Stimulated activated CD4-positive, alpha-beta T cell treated with anti-CD3 and anti-CD28 coated beads, Interleukin-15, amount 100 ng/mL, for 1 hour (primary cell): ENCODE measurements around the gene GBP7.
"Not testable (repeated sequence)": the region's sequence is repeated elsewhere in the genome, so short reads cannot be mapped to it uniquely, and the experiment has no call there.

ENCODE experiments used
- DNase-seq, 2 donors: peaks; one replicate each; pipeline ENCODE4 v3.0.0-alpha.2; 2020; ENCODE audit warnings: low read depth in 1 of 2, low spot score in 1 of 2

The GBP7 gene, protein sequence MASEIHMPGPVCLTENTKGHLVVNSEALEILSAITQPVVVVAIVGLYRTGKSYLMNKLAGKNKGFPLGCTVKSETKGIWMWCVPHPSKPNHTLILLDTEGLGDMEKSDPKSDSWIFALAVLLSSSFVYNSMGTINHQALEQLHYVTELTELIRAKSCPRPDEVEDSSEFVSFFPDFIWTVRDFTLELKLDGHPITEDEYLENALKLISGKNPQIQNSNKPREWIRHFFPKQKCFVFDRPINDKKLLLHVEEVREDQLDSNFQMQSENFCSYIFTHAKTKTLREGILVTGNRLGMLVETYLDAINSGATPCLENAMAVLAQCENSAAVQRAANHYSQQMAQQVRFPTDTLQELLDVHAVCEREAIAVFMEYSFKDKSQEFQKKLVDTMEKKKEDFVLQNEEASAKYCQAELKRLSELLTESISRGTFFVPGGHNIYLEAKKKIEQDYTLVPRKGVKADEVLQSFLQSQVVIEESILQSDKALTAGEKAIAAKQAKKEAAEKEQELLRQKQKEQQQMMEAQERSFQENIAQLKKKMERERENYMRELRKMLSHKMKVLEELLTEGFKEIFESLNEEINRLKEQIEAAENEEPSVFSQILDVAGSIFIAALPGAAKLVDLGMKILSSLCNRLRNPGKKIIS

DNA sequence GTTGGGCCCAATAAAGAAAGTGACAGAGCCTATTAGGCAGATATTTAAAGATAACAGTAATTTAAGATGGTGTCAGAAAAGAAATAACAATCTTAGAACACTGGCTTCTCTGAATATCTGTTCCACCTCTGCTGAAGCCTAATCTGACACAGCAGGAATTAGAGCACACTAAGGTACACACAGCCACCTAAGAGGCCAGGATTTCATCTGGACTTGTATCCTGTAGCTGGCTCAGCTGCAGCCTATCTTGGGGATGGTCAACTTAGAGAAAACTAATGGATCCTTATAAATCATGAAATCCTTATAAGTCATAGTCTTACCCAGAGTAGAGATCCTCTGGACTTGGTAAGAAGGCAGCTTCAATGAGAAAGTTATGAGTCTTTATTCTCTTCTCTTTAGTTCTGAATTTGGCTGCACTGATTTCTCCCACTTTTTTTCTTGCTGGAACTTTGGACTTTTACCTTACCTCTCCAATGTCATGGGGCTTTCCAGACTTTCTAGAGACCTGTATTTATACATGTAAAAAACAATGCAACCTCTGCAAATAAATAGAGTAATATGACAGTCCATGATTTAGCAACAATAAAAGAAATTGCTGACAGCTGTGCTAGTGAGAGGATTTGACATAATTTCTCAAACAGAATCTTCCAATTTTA, at the start of gene GBP7:
Gene GBP7 (minus strand): TSS at position 403 of the 656 bp plus-strand sequence. CDS start 4,068 bp downstream, outside the sequence.
- no peak for DNase-seq

- no peak for DNase-seq
These were observed 45.5 kb upstream of the GBP7 start for GRCh38 chr1:89221341-89221740.

DNA sequence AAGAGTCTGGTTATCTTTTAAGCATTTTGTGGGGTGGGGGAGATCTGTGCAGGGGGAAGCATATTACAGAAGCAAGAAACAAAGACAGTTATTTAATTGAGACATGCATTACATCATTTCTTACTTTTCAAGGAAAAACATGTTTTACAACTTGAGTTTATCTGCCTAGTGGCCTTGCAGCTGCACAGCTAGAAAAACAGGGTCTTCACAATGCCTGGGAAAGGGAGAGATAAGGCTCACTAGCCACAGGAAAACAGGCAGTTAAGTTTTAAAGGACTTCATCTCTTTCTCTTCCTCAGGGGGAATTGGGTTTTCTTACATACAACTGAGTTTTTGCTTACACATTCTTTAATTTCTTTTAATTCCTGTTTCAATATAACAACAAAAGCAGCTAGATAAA, 44.0 kb upstream of the GBP7 start:
- DNase-seq: not testable (repeated sequence)

GRCh38 chr1:89218941-89219340, 43.1 kb upstream of the GBP7 start:
- not testable (repeated sequence) for DNase-seq

DNA sequence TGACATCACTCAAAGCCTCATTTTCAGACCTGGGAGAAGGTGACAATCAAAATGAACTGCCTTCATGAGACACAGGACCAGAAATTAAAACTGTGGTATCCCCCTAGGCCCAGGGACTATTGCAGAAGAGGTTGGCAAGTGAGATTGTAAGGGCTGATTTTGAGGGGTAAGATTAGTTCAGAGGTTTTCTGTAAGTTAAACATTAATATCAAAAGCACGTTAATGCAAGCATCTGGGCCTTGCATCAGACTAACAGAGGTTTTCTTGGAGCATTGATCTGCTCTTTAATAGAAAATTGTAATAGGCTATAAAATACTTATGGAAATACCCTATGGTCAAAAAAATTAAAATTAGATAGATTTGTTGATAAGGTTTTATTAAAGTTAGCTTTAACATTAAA, 37.5 kb upstream of the GBP7 start:
- DNase-seq: no peak

- no peak for DNase-seq
These were observed 35.3 kb upstream of the GBP7 start for GRCh38 chr1:89211035-89211634.

GRCh38 chr1:89206373-89206772, 30.6 kb upstream of the GBP7 start:
- DNase-seq: no peak

GRCh38 chr1:89203166-89203565, 27.4 kb upstream of the GBP7 start:
- DNase-seq: no peak

GRCh38 chr1:89201106-89201794, 25.4 kb upstream of the GBP7 start:
- DNase-seq: no peak

- no peak for DNase-seq
These were observed 24.9 kb upstream of the GBP7 start for GRCh38 chr1:89200663-89201062.

- no peak for DNase-seq
These were observed 23.8 kb upstream of the GBP7 start for GRCh38 chr1:89199525-89200031.

DNA sequence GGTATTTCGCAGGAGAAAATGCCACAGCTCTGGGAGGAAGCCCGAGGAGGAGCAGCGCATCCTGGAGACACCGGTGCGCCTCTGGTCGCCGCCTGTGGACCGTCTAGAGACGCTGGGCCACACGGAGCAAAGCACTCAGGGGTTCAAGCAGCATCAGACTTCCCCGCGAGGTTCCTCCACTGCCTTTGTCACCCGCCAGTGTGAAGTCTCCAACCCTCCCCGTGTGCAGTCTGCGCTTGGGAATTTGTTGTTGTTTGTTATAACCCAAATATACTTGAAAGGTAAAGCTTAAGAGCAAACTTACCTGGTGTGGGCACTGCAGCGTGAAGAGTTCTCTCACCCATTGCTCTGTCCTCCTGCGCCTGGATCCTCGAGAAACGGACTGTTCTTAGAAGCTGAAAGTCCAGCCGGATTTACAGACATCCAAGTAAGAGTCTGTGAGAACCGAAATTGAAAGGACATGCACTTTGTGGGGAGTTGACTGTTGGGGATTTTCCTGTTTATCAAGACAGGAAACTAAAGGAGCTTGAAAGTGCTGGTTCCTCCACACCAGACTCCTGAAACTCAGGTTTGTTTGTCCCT, 22.8 kb upstream of the GBP7 start, which contains the start of gene GBP4:
Gene GBP4 (minus strand): TSS at position 452 of the 582 bp plus-strand sequence. CDS start 108 bp downstream, at position 344.
- peak; percentile 13 to 22 for DNase-seq

DNA sequence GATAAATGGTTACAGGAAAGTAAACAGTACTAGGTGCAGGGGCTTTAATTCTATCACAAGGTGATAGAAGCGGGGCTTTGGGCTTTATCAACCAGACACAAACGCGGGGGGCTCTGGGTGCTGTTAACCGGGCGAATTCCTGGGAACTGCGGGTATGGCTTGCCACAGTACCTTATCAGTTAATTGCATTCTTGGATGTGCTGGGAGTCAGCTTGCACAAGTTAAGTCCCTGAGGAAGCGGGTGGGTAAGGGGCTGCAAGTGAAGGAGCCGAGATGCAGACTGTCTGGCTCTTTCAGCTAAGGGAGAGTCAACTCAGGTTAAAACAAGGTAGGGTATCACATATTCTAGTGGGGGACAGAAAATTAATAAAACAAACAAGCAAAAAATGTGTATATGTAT, 22.3 kb upstream of the GBP7 start:
- no peak for DNase-seq

DNA sequence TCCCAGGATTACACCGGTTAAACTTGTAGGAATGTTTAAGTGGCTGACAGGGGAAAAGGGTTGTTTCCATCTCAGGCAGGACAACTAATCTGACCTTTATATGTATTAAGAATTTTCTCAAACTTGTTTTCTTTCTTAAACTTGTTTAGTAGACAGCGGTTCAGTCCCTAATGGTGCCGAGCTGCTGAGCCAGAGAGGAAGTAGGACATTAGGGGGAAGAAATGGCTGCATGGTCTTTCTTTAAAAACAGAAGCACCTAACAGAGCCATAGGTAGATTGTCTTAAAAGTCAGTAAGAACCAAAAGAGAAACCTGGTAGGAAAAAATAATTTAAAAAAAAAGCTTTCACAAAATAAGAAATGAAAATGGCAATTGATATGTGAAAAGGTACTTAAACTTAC, 19.7 kb upstream of the GBP7 start:
- no peak for DNase-seq

DNA sequence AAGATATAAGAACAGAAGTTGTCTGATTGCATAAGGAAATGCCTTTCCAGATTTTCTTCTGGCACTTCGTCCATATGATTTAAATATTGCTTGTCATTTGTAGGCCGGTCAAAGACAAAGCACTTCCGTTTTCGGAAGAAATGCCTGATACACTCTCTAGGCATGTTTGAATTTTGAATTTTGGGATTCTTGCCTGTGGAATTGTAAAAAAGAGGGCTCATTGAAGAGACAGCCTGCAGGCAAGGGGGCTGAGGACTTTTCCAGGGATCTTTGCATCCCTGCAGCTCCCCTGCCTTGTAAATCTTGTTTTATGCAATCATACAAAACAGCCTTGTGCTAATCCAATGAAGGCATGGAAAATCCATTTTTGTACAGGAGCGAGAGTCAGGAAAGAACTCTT, 15.5 kb upstream of the GBP7 start:
- DNase-seq: no peak

DNA sequence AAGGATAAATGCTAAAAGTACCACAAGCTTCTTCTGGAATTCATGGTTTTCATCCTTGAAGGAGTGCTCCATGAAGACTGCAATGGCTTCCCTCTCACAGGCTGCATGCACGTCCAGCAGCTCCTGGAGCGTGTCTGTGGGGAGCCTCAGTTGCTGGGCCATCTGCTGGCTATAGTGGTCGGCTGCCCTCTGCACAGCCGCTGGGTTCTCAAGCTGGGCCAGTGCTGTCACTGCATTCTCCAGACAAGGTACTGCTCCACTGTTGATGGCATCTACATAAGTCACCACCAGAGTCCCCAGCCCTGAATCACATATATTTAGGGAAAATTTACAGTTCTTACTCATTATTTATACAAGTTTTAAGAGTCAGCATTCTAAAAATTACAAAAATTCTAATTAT, 14.2 kb upstream of the GBP7 start:
- DNase-seq: no peak

DNA sequence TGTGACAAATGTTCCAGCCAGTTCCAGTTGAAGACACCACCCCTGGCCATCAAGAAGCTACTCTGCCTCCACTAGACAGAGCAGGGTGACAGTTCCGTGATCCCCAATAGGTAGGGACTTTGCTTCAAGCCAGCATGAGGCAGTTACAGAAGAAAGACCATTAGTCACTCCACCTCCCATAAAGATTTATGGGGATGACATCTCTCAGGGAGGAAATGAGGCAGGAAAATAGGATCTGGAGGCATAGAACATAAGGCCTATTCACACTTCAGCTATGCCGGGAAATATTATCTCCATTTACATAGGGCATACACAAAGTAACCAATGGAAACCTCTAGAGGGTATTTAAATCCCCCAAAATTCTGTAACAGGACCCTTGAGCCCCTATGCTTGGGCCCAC, 3.5 kb upstream of the GBP7 start:
- no peak for DNase-seq

- no peak for DNase-seq
These were observed 1.2 kb upstream of the GBP7 start for GRCh38 chr1:89176971-89177370.

DNA sequence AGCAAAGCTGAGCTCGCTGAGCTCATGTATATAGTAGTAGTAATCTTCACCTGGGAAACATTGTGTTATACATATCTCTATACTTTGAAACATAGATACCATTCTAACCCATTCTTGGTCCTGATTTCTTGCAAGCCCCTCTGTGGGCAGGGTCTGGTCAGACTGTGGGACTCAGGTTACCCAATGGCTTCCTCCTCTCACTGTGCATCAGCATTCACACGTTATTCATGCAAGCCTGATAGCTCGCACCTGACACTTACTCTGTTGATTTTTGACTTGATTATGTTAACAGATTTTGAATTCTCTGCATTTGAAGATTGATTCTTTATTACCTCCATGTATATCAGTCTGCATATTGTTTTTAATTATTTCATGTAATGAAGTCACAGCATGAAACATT, 1.3 kb downstream of the GBP7 start:
- DNase-seq: no peak

DNA sequence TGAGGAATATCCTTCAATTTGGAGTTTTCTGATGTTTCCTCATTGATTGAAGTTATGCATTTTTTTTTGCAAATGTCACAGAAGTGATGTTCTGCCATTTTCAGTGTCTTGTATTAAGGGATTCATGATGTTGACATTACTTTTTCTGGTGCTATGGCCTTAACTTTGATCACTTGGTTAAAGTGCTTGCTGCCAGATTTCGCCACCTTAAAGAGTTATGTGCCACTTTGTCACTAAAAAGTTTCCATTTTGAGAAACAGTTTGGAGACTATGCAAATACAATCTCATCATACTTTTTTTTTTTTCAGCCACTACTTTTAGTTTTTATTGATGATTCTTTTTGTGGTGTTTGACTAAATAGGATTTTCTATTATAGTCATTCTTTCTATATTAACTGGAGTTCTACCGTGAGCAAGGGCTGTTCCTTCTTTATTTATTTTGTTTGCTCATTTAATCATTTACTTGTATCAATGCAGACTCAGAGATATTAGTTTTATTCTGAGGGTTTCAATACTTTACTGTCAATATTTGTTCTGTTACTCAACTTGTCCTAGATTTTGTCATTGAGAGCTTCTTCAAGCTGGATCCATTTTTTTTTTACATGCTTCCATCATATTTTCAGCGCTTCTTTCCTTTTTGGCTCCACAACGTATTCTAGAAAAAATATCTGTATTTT, 3.2 kb downstream of the GBP7 start:
- no peak for DNase-seq
